CD14-positive monocyte (primary cell): ENCODE measurements around the gene LTBP4. TPM values are rescaled to one million over a fixed set of nuclear protein-coding genes. Genes with fewer than 3 reads are reported as not detected.
"Not testable (repeated sequence)": the region's sequence is repeated elsewhere in the genome, so short reads cannot be mapped to it uniquely, and the experiment has no call there.

ENCODE experiments used
- DNase-seq, 3 donors: peaks; one replicate each; pipeline ENCODE4 v3.0.0-alpha.2; 2011 to 2022
- H2AFZ ChIP-seq: 2 replicates; pipeline ENCODE4 v1.6.0; 2012; ENCODE audit warnings: mild to moderate bottlenecking, low read depth, low read length, inconsistent platforms; ENCODE audit not compliant: insufficient read depth, poor library complexity, severe bottlenecking
- H3K27ac ChIP-seq, 2 donors: 1 replicate in 1 of 2; 2 replicates in 1 of 2; pipeline ENCODE4 v1.5.1; 2012 to 2013; ENCODE audit warnings: low read length in 2 of 2, control low read depth in 1 of 2, inconsistent platforms in 1 of 2, low read depth in 1 of 2, mild to moderate bottlenecking in 1 of 2
- H3K27me3 ChIP-seq, 2 donors: one replicate each; pipeline versions ENCODE4 v1.6.0 to v1.6.1; 2011 to 2013; ENCODE audit warnings: low read length in 2 of 2; ENCODE audit not compliant: control insufficient read depth in 2 of 2, insufficient read depth in 2 of 2
- H3K36me3 ChIP-seq, 2 donors: replicated peaks in 1 of 2; 1 replicate in 1 of 2; 2 replicates in 1 of 2; pipeline versions ENCODE4 v1.5.1 to v1.6.1; 2012 to 2013; ENCODE audit warnings: low read length in 2 of 2, control low read depth in 1 of 2, inconsistent platforms in 1 of 2, mild to moderate bottlenecking in 1 of 2; ENCODE audit not compliant: insufficient read depth in 2 of 2, control insufficient read depth in 1 of 2
- H3K4me1 ChIP-seq, 2 donors: 1 replicate in 1 of 2; 2 replicates in 1 of 2; pipeline versions ENCODE4 v1.5.1 to v1.6.1; 2012 to 2013; ENCODE audit warnings: low read length in 2 of 2, control low read depth in 1 of 2, inconsistent platforms in 1 of 2, mild to moderate bottlenecking in 1 of 2, moderate library complexity in 1 of 2; ENCODE audit not compliant: insufficient read depth in 2 of 2, control insufficient read depth in 1 of 2
- H3K4me2 ChIP-seq: replicated peaks from 2 replicates; pipeline ENCODE3; 2012; ENCODE audit warnings: low read length, moderate library complexity, mild to moderate bottlenecking; ENCODE audit not compliant: poor library complexity, severe bottlenecking; ENCODE audit errors: extremely low read depth
- H3K4me3 ChIP-seq, 3 experiments: fragments of 200-600 bp in 1 of 3; sonication (generic) in 1 of 3; replicated peaks in 1 of 3; 1 replicate in 2 of 3; 2 replicates in 1 of 3; pipeline ENCODE4 v1.5.1; 2011 to 2013; ENCODE audit warnings: low read length in 3 of 3, mild to moderate bottlenecking in 3 of 3, control low read depth in 2 of 3, low read depth in 2 of 3, inconsistent platforms in 1 of 3, moderate library complexity in 1 of 3
- H3K79me2 ChIP-seq: 2 replicates; pipeline ENCODE4 v1.6.0; 2012; ENCODE audit warnings: mild to moderate bottlenecking, control low read depth, inconsistent platforms, low read length, moderate library complexity; ENCODE audit not compliant: insufficient read depth
- H3K9ac ChIP-seq: 2 replicates; pipeline ENCODE4 v1.6.0; 2017; ENCODE audit warnings: low read length, mild to moderate bottlenecking; ENCODE audit not compliant: insufficient read depth, poor library complexity, severe bottlenecking
- H3K9me3 ChIP-seq, 2 donors: replicated peaks in 1 of 2; 1 replicate in 1 of 2; 2 replicates in 1 of 2; pipeline versions ENCODE4 v1.5.1 to v1.6.1; 2012 to 2013; ENCODE audit warnings: low read length in 2 of 2, control low read depth in 1 of 2; ENCODE audit not compliant: control insufficient read depth in 1 of 2, insufficient read depth in 1 of 2
- H4K20me1 ChIP-seq: 2 replicates; pipeline ENCODE4 v1.6.0; 2012; ENCODE audit warnings: mild to moderate bottlenecking, low read length, control low read depth, moderate library complexity; ENCODE audit not compliant: insufficient read depth
- H3K27ac Mint-ChIP-seq, 7 donors: one replicate each; pipeline ENCODE4 v1.8.0; 2020; ENCODE audit warnings: mild to moderate bottlenecking in 7 of 7, mixed read lengths in 7 of 7, moderate library complexity in 6 of 7, inconsistent platforms in 2 of 7
- H3K27me3 Mint-ChIP-seq, 3 donors: one replicate each; pipeline ENCODE4 v1.8.0; 2021 to 2022; ENCODE audit warnings: low read depth in 3 of 3, mild to moderate bottlenecking in 3 of 3, mixed read lengths in 3 of 3, moderate library complexity in 3 of 3, inconsistent platforms in 1 of 3
- H3K36me3 Mint-ChIP-seq, 2 donors: one replicate each; pipeline ENCODE4 v1.8.0; 2020; ENCODE audit warnings: mixed read lengths in 2 of 2, inconsistent platforms in 1 of 2, mild to moderate bottlenecking in 1 of 2
- H3K4me1 Mint-ChIP-seq: one replicate; pipeline ENCODE4 v1.8.0; 2020; ENCODE audit warnings: mild to moderate bottlenecking, mixed read lengths
- H3K4me3 Mint-ChIP-seq, 2 donors: one replicate each; pipeline ENCODE4 v1.8.0; 2020; ENCODE audit warnings: mild to moderate bottlenecking in 2 of 2, mixed read lengths in 2 of 2, moderate library complexity in 1 of 2
- H3K9me3 Mint-ChIP-seq, 7 donors: one replicate each; pipeline ENCODE4 v1.8.0; 2020 to 2022; ENCODE audit warnings: mixed read lengths in 7 of 7, mild to moderate bottlenecking in 6 of 7, moderate library complexity in 6 of 7, inconsistent platforms in 2 of 7
- CTCF ChIP-seq: fragments of 200-600 bp; IDR thresholded peaks from one replicate; pipeline ENCODE4 v1.8.0; 2022; ENCODE audit warnings: antibody characterized with exemption, mild to moderate bottlenecking
- WGBS: methylation state at CpG from one replicate; pipeline ENCODE4 v1.1.5; 2013; ENCODE audit warnings: missing lambda C conversion rate; ENCODE audit not compliant: insufficient coverage; 5-methylcytosine and 5-hydroxymethylcytosine counted together
- intact Hi-C, 2 donors: fragments of 100-400 bp; cut with micrococcal nuclease; formaldehyde crosslinking; loops; one replicate each; pipeline versions ENCODE4 v1.15.0 to v1.15.1; 2023
- polyA plus RNA-seq, 3 donors: library from polyadenylated mRNA; depleted of rRNA in 1 of 3; unstranded in 2 of 3; stranded (reverse) in 1 of 3; fragments of 300-500 nt in 2 of 3; fragments of >200 nt in 1 of 3; fragmentation: Illumina TruSeq in 2 of 3; gene quantifications; 1 replicate in 2 of 3; 2 replicates in 1 of 3; pipeline ENCODE4 v1.2.3, GENCODE V29; 2012 to 2021

The LTBP4 gene
- polyA plus RNA-seq, 3 donors: 3.8 to 38.7 (median 8.0) TPM

DNA sequence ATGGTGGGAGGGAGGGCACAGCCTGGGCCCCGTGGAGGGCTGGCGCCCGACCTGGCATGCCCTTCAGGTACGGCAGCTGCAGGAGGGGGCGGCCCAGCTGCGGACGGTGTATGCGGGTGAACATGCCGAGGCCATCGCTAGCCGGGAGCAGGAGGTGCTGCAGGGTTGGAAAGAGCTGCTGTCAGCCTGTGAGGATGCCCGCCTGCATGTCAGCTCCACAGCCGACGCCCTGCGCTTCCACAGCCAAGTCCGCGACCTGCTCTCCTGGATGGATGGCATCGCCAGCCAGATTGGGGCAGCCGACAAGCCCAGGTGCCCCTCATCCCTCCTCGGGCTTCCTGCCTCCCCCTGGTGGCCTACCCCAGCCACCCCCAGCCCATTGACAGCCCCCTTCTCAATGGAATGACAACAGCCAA, 41.1 kb upstream of the LTBP4 start:
- no peak overlapping the region for H3K27ac ChIP-seq
- no peak overlapping the region for H3K4me3 ChIP-seq
- H3K4me1 Mint-ChIP-seq: no peaks in the 10 kb centered on the region
- intact Hi-C loops: no loop called here
- peaks cover 0 to 1% (median 0%) of the 10 kb centered on the region in 7 donors for H3K9me3 Mint-ChIP-seq
- no peak overlapping the region for H3K27ac Mint-ChIP-seq
- WGBS: 89% methylated on average over 20 of the region's 20 CpGs
- no peak overlapping the region for H3K9ac ChIP-seq
- no peak overlapping the region for H3K4me3 Mint-ChIP-seq
- no peak for DNase-seq
- no peaks in the 10 kb centered on the region for H3K36me3 Mint-ChIP-seq
- no peaks in the 10 kb centered on the region for H3K36me3 ChIP-seq
- H4K20me1 ChIP-seq: no peaks in the 10 kb centered on the region
- peaks cover 23 to 34% (median 32%) of the 10 kb centered on the region in 3 donors for H3K27me3 Mint-ChIP-seq
- no peak for TF ChIP-seq CTCF
- H3K4me2 ChIP-seq: no peak overlapping the region
- H3K9me3 ChIP-seq: no peaks in the 10 kb centered on the region
- H3K4me1 ChIP-seq: no peaks in the 10 kb centered on the region
- no peaks in the 10 kb centered on the region for H3K79me2 ChIP-seq
- H3K27me3 ChIP-seq: peaks cover 0 to 14% of the 10 kb centered on the region in 2 donors
- H2AFZ ChIP-seq: no peak overlapping the region

DNA sequence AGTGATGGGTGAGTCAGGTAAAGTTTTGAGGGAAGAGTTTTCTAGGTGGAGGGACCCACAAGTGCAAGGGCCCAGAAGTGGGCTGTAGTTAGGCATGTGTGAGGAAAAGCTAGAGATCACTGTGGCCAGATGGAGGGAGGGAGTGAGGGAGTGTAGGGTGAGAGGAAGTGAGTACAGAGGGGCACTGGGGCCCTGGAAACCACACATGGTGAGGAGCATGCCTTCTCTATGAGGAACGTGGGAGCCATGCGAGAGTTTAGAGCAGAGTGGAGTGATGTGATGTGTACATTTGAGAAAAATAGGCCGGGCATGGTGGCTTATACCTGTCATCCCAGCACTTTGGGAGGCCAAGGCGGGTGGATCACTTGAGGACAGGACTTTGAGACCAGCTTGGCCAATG, 39.2 kb upstream of the LTBP4 start:
- no peak overlapping the region for H3K4me3 ChIP-seq
- no peak for TF ChIP-seq CTCF
- Mint-ChIP-seq H3K27me3 (peaks cover 33 to 44% (median 41%) of the 10 kb centered on the region in 3 donors), H3K27ac (no peak overlapping the region), H3K36me3 (peaks cover 0 to 1% of the 10 kb centered on the region in 2 donors), H3K4me3 (no peak overlapping the region), H3K4me1 (no peaks in the 10 kb centered on the region), H3K9me3 (peaks cover 0 to 7% (median 0%) of the 10 kb centered on the region in 7 donors)
- no peak for DNase-seq
- no peaks in the 10 kb centered on the region for H3K79me2 ChIP-seq
- H3K4me1 ChIP-seq: no peaks in the 10 kb centered on the region
- H3K9me3 ChIP-seq: no peaks in the 10 kb centered on the region
- H3K9ac ChIP-seq: no peak overlapping the region
- H3K27ac ChIP-seq: no peak overlapping the region
- H2AFZ ChIP-seq: no peak overlapping the region
- no peak overlapping the region for H3K4me2 ChIP-seq
- peaks cover 2 to 24% of the 10 kb centered on the region in 2 donors for H3K27me3 ChIP-seq
- H3K36me3 ChIP-seq: no peaks in the 10 kb centered on the region
- 37% methylated on average over 3 of the region's 4 CpGs for WGBS
- intact Hi-C loops: no loop called here
- H4K20me1 ChIP-seq: no peaks in the 10 kb centered on the region

GRCh38 chr19:40564535-40564934, 36.6 kb upstream of the LTBP4 start:
- H3K27ac Mint-ChIP-seq, H4K20me1 ChIP-seq, DNase-seq, H3K4me2 ChIP-seq, intact Hi-C loops, H3K27ac ChIP-seq, H3K4me1 Mint-ChIP-seq, H3K9ac ChIP-seq, H3K79me2 ChIP-seq, H3K4me3 ChIP-seq, H3K36me3 Mint-ChIP-seq, H3K36me3 ChIP-seq, H2AFZ ChIP-seq: not testable (repeated sequence)
- Histone ChIP-seq H3K9me3 (peaks cover 0 to 12% of the 10 kb centered on the region in 2 donors), H3K27me3 (peaks cover 19 to 48% of the 10 kb centered on the region in 2 donors), H3K4me1 (peaks cover 7 to 12% of the 10 kb centered on the region in 2 donors)
- H3K27me3 Mint-ChIP-seq: peaks cover 58 to 67% (median 58%) of the 10 kb centered on the region in 3 donors
- H3K4me3 Mint-ChIP-seq: peak overlapping the region in 1 of 2 donors; percentile 5
- 86% methylated on average over 1 of the region's 1 CpG for WGBS
- peaks cover 0 to 13% (median 8%) of the 10 kb centered on the region in 7 donors for H3K9me3 Mint-ChIP-seq
